ENCODE data around the gene GCLC.

GRCh38 chr6:53593001-53593488 lies 48.1 kb upstream of the GCLC start:
- TF ChIP-seq HOXD13 (CRISPR knock-in tag; IDR thresholded peaks at IDR 0.05; ENCODE audit: borderline replicate concordance) (no peak), ZNF677 (tag by site-specific recombination; IDR thresholded peaks at IDR 0.05) (no peak), ZNF521 (tag by site-specific recombination; IDR thresholded peaks at IDR 0.05) (no peak), ZNF510 (tag by site-specific recombination; IDR thresholded peaks at IDR 0.05; ENCODE audit: insufficient replicate concordance) (no peak), CTCF (tag by site-specific recombination; IDR thresholded peaks at IDR 0.05) (no peak), ZNF157 (tag by site-specific recombination; IDR thresholded peaks at IDR 0.05) (no peak), GLIS1 (tag by site-specific recombination; IDR thresholded peaks at IDR 0.05) (no peak), ZNF580 (tag by site-specific recombination; IDR thresholded peaks at IDR 0.05) (no peak), KLF1 (tag by site-specific recombination; IDR thresholded peaks at IDR 0.05) (no peak), ZNF184 (tag by site-specific recombination; IDR thresholded peaks at IDR 0.05) (no peak), ZNF362 (tag by site-specific recombination; IDR thresholded peaks at IDR 0.05) (no peak)
- TF ChIP-seq, protein P1, sequence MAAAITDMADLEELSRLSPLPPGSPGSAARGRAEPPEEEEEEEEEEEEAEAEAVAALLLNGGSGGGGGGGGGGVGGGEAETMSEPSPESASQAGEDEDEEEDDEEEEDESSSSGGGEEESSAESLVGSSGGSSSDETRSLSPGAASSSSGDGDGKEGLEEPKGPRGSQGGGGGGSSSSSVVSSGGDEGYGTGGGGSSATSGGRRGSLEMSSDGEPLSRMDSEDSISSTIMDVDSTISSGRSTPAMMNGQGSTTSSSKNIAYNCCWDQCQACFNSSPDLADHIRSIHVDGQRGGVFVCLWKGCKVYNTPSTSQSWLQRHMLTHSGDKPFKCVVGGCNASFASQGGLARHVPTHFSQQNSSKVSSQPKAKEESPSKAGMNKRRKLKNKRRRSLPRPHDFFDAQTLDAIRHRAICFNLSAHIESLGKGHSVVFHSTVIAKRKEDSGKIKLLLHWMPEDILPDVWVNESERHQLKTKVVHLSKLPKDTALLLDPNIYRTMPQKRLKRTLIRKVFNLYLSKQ (tag by site-specific recombination; IDR thresholded peaks at IDR 0.05; ENCODE audit: borderline replicate concordance) = no peak
- TF ChIP-seq, protein P2, sequence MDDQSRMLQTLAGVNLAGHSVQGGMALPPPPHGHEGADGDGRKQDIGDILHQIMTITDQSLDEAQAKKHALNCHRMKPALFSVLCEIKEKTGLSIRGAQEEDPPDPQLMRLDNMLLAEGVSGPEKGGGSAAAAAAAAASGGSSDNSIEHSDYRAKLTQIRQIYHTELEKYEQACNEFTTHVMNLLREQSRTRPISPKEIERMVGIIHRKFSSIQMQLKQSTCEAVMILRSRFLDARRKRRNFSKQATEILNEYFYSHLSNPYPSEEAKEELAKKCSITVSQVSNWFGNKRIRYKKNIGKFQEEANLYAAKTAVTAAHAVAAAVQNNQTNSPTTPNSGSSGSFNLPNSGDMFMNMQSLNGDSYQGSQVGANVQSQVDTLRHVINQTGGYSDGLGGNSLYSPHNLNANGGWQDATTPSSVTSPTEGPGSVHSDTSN (CRISPR knock-in tag; IDR thresholded peaks at IDR 0.05) = no peak
- TF ChIP-seq, protein P3, sequence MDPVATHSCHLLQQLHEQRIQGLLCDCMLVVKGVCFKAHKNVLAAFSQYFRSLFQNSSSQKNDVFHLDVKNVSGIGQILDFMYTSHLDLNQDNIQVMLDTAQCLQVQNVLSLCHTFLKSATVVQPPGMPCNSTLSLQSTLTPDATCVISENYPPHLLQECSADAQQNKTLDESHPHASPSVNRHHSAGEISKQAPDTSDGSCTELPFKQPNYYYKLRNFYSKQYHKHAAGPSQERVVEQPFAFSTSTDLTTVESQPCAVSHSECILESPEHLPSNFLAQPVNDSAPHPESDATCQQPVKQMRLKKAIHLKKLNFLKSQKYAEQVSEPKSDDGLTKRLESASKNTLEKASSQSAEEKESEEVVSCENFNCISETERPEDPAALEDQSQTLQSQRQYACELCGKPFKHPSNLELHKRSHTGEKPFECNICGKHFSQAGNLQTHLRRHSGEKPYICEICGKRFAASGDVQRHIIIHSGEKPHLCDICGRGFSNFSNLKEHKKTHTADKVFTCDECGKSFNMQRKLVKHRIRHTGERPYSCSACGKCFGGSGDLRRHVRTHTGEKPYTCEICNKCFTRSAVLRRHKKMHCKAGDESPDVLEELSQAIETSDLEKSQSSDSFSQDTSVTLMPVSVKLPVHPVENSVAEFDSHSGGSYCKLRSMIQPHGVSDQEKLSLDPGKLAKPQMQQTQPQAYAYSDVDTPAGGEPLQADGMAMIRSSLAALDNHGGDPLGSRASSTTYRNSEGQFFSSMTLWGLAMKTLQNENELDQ (tag by site-specific recombination; IDR thresholded peaks at IDR 0.05; ENCODE audit: low read depth) = no peak
